Naive B cell (primary cell): ENCODE results near the gene POLN. TPM values are rescaled to one million over a fixed set of nuclear protein-coding genes. Genes with fewer than 3 reads are reported as not detected.

Experiments used
- ATAC-seq, 2 donors: fragments of 150-1000 bp; cut with Tn5 transposase; 2 replicates each; pipeline ENCODE4 v1.10.0; 2021; ENCODE audit warnings: low read depth in 2 of 2, mild to moderate bottlenecking in 2 of 2, moderate library complexity in 2 of 2
- DNase-seq: peaks from one replicate; pipeline ENCODE4 v3.0.0; 2022
- H3K27ac Mint-ChIP-seq, 6 donors: one replicate each; pipeline ENCODE4 v1.8.0; 2020 to 2022; ENCODE audit warnings: mild to moderate bottlenecking in 6 of 6, mixed read lengths in 6 of 6, moderate library complexity in 5 of 6, inconsistent platforms in 2 of 6
- H3K27me3 Mint-ChIP-seq, 3 donors: one replicate each; pipeline ENCODE4 v1.8.0; 2021 to 2022; ENCODE audit warnings: mixed read lengths in 3 of 3, mild to moderate bottlenecking in 1 of 3
- H3K36me3 Mint-ChIP-seq, 2 donors: one replicate each; pipeline ENCODE4 v1.8.0; 2020 to 2022; ENCODE audit warnings: mixed read lengths in 2 of 2, inconsistent platforms in 1 of 2, mild to moderate bottlenecking in 1 of 2
- H3K4me1 Mint-ChIP-seq, 3 donors: one replicate each; pipeline ENCODE4 v1.8.0; 2020 to 2022; ENCODE audit warnings: mixed read lengths in 3 of 3, inconsistent platforms in 1 of 3, mild to moderate bottlenecking in 1 of 3, moderate library complexity in 1 of 3
- H3K4me3 Mint-ChIP-seq, 8 donors: one replicate each; pipeline ENCODE4 v1.8.0; 2020 to 2022; ENCODE audit warnings: mild to moderate bottlenecking in 8 of 8, mixed read lengths in 8 of 8, moderate library complexity in 8 of 8, inconsistent platforms in 2 of 8
- H3K9me3 Mint-ChIP-seq, 7 donors: one replicate each; pipeline ENCODE4 v1.8.0; 2020 to 2022; ENCODE audit warnings: mixed read lengths in 7 of 7, mild to moderate bottlenecking in 5 of 7, inconsistent platforms in 2 of 7, moderate library complexity in 1 of 7
- polyA plus RNA-seq, 6 donors: library from polyadenylated mRNA; unstranded; fragments of 300-500 nt; fragmentation: Illumina TruSeq; gene quantifications; one replicate each; pipeline ENCODE4 v1.2.3, GENCODE V29; 2021; ENCODE audit warnings: low read depth in 6 of 6

POLN gene
- polyA plus RNA-seq, 6 donors from 2014 or later, result 0.62 to 0.79 (median 0.71) TPM; not detected in 2

DNA sequence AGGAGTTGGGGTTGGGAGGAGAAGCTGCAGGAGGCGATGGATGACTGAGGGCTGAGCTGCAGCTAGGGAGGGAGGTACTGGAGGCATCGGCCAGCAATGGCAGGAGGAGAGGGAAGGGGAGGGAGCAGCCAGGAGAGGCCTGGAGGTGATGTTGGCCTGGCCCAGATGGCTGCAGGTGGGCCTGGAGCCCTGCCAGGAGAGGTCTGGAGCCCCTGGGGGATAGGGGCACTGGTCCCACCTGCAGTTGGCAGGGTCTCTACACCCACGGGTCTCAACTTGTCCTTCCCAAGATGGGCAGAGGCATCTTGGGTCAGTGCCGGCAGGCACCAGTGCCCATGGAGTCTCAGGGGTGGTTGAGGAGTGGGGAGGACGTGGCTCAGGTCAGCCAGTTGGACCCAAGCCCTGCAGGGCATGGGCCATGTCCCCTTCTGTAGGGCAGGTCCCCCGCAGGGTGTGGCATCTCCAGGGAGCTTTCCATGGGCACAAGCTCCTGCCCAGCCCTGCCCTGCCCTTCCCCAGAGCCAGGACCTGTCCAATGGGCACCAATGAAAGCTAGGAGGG is 22.6 kb upstream of the POLN start:
- DNase-seq (no peak), ATAC-seq (no peak)
- peaks cover 0 to 9% (median 0%) of the 10 kb centered on the region in 3 donors for H3K4me1 Mint-ChIP-seq
- peak overlapping the region in 2 of 8 donors; percentile 8 to 61 for H3K4me3 Mint-ChIP-seq
- peak overlapping the region in 2 of 6 donors; percentile 47 to 88 for H3K27ac Mint-ChIP-seq
- H3K27me3 Mint-ChIP-seq, result no peaks in the 10 kb centered on the region
- no peaks in the 10 kb centered on the region for H3K9me3 Mint-ChIP-seq
- no peaks in the 10 kb centered on the region for H3K36me3 Mint-ChIP-seq

DNA sequence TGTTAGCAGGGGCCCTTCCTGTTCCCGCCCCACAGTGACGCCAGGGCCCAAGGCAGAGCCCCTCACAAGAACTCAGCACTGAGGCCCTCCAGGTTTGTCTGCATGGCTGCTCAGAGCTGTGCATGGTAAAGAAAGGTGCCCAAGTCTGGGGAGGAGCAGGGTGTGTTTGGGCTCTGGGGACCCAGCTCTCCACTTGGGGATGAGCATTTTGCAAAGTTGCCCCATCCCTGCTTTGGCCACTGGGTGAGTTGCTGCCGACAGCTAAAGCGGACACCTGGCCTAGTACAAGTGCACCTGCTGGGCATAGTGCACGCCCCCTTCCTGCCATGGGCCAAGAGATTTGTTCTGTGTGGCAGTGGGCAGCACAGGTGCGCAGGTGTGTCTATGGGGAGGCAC is 22.0 kb upstream of the POLN start:
- no peaks in the 10 kb centered on the region for H3K27me3 Mint-ChIP-seq
- no peak for ATAC-seq
- peak overlapping the region in 3 of 6 donors; percentile 85 to 96 (median 88) for H3K27ac Mint-ChIP-seq
- DNase-seq, result no peak
- peak overlapping the region in 6 of 8 donors; percentile 9 to 91 (median 78) for H3K4me3 Mint-ChIP-seq
- H3K36me3 Mint-ChIP-seq, result no peaks in the 10 kb centered on the region
- no peaks in the 10 kb centered on the region for H3K9me3 Mint-ChIP-seq
- peaks cover 0 to 10% (median 0%) of the 10 kb centered on the region in 3 donors for H3K4me1 Mint-ChIP-seq

DNA sequence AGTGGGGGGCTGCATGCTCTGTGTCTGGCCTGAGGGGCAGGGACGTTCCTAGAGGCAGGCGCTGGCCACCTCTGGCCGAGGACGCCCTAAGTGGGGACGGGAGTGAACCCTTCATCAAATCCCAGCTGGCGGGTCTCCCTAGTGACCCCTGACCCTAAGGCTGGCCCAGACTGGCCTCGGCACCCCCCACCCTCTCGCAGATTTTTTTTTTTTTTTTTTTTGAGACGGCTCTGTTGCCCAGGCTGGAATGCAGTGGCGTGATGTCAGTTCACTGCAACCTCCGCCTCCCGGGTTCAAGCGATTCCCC is 21.0 kb upstream of the POLN start:
- DNase-seq, result no peak
- Mint-ChIP-seq H3K9me3 (no peaks in the 10 kb centered on the region), H3K36me3 (no peaks in the 10 kb centered on the region), H3K27ac (peak overlapping the region in 5 of 6 donors; percentile 38 to 96 (median 90)), H3K4me3 (peak overlapping the region; percentile 75 to 93 (median 80)), H3K27me3 (no peaks in the 10 kb centered on the region), H3K4me1 (peaks cover 0 to 11% (median under 1%) of the 10 kb centered on the region in 3 donors)
- no peak for ATAC-seq

DNA sequence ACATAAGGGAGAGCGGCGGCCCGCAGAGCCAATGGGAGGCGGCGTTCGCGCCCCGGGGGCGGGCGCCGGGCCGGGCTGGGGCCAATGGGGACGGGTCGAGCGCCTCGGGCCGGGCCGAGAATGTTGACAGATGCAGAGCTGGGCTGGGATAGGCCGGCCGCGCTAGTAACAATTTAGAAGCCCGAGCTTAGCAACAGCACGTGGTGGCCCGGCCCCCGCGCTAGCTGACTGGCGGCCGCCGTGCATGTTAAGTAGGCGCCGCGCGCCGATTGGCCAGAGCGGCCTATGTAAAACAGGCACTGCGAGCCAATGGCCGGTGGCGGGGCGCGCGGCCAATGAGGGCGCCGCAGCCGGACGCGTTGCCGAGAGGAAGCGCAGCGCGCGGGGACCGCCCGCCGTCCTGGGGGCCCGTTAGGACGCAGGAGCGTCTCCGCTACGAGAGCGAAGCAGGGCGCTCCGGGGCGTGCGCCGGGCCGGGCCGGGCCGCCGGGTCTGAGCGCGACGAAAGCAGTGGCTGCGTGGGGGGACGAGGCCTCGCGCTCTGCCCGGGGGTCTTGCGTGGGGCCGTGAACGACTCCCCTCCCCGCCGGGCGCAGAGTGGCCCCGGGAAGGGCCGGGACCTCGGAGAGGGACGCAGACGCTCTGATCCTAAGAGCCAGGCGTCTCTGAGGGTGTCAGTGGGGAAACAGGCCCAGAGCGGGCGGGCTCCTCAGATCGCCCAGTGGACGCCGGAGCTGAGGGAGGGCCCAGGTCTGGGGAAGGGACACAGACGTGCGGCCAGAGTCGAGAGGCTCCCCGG is 20.4 kb upstream of the POLN start:
- ATAC-seq, result peak; percentile 85 to 88
- peaks cover 0 to 14% (median 6%) of the 10 kb centered on the region in 3 donors for H3K4me1 Mint-ChIP-seq

DNA sequence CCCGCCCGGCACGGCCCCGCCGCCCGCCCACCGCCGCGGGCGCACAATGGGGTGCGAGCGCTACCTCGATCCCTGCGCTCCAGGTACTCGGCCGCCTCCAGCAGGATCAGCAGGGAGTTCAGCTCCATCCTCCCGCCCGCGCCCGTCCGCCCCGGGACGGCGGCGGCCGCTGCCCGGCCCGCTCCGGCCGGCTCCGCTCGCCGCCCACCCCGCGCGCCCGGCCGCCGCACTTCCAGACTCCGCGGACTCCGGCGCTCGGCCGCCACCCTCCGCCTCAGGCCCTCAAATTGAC is 19.9 kb upstream of the POLN start, which contains the start of gene MXD4:
MXD4 (minus strand) TSS at position 257 of the 292 bp plus-strand sequence; CDS start at position 128, 129 bp downstream.
- peak within 1 kb of the TSS in 5 of 6 donors; percentile 38 to 96 (median 90) for H3K27ac Mint-ChIP-seq
- no peaks in the 10 kb centered on the region for H3K36me3 Mint-ChIP-seq
- ATAC-seq (peak in 1 of 2 donors; percentile 0), DNase-seq (no peak)
- H3K27me3 Mint-ChIP-seq, result no peaks in the 10 kb centered on the region
- H3K9me3 Mint-ChIP-seq, result no peaks in the 10 kb centered on the region
- H3K4me1 Mint-ChIP-seq, result peaks cover 4 to 17% (median 11%) of the 10 kb centered on the region in 3 donors
- peak within 1 kb of the TSS; percentile 74 to 93 (median 84) for H3K4me3 Mint-ChIP-seq

More for the DNA sequence above, 20.4 kb upstream of the POLN start:
- Mint-ChIP-seq H3K9me3 (no peaks in the 10 kb centered on the region), H3K36me3 (no peaks in the 10 kb centered on the region), H3K4me3 (peak overlapping the region; percentile 73 to 93 (median 82)), H3K27me3 (no peaks in the 10 kb centered on the region), H3K27ac (peak overlapping the region in 4 of 6 donors; percentile 88 to 96 (median 92))
- DNase-seq, result peak; percentile 99

DNA sequence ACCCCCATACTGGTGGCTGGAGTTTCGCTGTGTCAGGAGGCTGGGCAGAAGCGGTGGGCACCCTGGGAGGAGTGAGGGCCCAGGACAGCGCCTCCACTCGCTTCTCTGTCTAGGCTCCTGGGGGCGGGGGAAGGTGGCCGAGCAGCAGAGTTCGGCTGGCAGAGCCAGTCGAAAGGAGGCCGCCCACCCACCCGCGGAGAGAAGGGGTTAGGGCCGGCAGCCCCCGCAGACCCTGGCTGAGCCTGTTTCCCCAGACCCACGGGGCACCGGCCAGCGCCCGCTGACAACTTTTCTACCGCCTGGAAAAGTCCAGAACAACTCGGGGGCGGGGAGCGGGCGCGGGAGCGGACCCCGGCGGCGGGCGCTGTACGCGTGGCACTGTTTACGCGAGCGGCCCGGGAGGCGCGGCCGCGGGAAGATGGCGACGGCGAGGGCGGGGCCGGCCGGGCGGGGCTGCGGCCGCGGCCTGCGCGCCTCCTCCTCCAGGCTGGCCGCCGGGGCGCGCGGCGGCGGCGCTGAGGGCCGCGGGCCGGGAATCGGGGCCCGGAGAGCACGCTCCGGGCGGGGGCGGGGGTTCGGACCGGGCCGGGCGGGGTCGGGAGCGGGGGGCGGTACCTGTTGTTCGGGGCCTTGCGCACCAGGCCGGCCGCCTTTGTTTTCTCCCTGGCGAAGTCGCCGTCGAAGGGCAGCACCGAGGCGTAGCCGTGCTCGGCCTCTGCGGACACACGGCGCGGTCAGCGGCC is 19.4 kb upstream of the POLN start:
- H3K4me1 Mint-ChIP-seq, result peaks cover 6 to 18% (median 13%) of the 10 kb centered on the region in 3 donors
- no peaks in the 10 kb centered on the region for H3K27me3 Mint-ChIP-seq

DNA sequence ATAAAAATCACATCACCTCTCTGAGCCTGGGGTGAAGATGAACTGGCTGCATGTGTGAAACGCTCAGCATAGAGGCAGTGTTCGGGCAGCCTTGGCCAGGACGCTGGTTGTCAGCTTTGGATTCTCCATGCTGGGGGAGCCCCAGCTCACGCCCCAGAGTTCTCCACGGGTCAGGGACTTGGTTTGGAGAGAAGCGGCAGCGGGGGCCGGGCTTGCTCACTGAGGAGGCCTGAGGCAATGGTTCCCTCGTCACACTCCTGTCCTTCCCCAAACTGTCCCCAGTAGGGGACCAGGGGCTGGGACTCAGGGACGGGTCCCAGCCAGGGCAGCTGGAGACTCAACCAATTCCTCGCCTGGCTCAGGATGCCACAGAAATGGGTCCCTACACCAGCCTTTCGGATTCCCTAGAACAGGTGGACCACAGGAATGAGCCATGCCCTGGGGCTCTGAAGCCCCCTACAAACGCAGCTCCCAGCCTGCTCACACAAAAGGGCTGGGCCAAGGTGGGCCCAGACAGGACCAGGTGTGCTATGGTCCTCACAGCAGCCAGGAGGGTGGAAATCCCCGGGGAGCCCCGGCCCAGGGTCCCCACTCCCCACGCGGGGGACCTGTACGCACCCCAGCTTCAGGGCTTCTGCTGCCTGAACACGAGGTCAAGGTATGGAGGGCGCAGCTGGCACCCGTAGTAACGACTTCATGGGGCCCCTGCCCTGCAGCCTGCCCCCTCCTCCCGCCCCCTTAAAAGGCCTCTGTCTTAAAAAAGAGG is 18.6 kb upstream of the POLN start:
- Mint-ChIP-seq H3K9me3 (no peaks in the 10 kb centered on the region), H3K36me3 (no peaks in the 10 kb centered on the region), H3K27ac (peak overlapping the region in 3 of 6 donors; percentile 12 to 80 (median 19)), H3K4me3 (peak overlapping the region; percentile 42 to 90 (median 77)), H3K27me3 (no peaks in the 10 kb centered on the region), H3K4me1 (peaks cover 6 to 18% (median 13%) of the 10 kb centered on the region in 3 donors)
- DNase-seq, result no peak
- no peak for ATAC-seq

More for the DNA sequence above, 19.4 kb upstream of the POLN start:
- no peaks in the 10 kb centered on the region for H3K36me3 Mint-ChIP-seq
- ATAC-seq (peak; percentile 10 to 12), DNase-seq (peak; percentile 55)
- no peaks in the 10 kb centered on the region for H3K9me3 Mint-ChIP-seq
- peak overlapping the region; percentile 42 to 93 (median 81) for H3K4me3 Mint-ChIP-seq
- H3K27ac Mint-ChIP-seq, result peak overlapping the region in 2 of 6 donors; percentile 19 to 88

DNA sequence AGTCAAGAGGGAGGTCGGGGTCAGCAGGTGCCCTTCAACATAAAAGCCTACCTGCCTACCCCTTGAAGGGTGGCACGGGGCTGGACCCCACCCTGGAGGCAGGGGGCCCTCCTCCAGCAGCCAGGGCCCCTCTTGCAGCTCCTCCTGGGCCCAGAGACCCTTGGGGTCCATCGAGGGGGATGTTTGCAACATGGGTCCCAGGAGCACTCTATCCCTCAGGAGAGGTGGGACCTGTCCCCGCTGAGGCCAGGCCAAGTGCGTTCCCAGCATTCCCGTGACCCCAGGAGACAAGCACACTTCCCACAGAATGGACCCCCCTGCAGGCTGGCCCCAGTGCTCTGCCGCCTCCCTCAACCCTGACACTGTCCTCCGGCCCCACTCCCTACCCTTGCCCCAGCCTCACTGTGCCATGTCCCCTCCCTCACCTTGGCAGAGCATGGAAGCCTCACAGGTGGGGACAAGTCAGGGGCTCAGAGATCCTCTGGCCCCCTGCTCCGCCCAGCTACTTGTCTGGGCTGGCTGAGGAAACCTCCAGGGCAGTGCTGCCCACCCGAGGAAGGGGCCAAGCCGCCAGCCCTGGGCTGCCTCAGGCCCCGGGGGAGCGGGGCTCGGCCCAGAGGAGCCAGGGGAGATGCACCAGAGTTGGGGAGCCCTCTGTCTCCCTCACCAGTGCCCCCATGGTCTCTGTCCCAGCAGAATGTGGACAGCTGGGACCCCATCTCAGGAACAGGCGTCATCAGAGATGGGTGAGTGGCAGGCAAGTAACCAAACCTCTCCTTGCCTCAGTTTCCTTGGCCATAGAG is 17.8 kb upstream of the POLN start:
- no peak overlapping the region for H3K27ac Mint-ChIP-seq

DNA sequence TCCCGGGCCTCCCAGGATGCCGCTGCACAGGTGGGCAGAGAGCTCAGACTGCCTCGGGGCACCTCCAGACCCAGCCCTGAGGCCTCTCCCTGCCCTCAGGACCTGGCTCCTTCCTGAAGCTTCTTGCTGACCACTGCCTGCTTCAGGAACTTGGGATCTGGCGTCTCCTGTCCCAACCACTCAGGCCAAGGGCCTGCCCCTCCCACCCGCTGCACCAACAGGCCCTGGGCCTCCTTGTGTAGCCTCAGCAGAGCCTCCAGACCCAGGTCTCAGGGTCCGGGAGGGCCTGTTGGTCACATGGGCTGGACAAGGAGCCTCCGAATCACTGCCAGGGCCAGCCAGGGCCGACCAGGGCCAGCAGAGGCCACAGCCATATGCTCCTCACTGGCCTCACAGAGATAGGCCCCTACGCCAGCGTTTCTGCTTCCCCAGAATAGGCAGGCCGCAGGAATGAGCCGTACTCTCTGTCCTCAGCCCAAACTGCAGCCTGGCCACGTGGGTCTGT is 17.2 kb upstream of the POLN start:
- Mint-ChIP-seq H3K27ac (no peak overlapping the region), H3K4me3 (peak overlapping the region in 3 of 8 donors; percentile 23 to 73 (median 27)), H3K4me1 (peaks cover 10 to 26% (median 23%) of the 10 kb centered on the region in 3 donors), H3K27me3 (no peaks in the 10 kb centered on the region), H3K36me3 (no peaks in the 10 kb centered on the region), H3K9me3 (no peaks in the 10 kb centered on the region)
- DNase-seq, result no peak
- no peak for ATAC-seq

More for the DNA sequence above, 17.8 kb upstream of the POLN start:
- Mint-ChIP-seq H3K27me3 (no peaks in the 10 kb centered on the region), H3K36me3 (no peaks in the 10 kb centered on the region), H3K4me1 (peaks cover 10 to 20% (median 17%) of the 10 kb centered on the region in 3 donors), H3K4me3 (peak overlapping the region; percentile 9 to 85 (median 70)), H3K9me3 (no peaks in the 10 kb centered on the region)
- DNase-seq, result no peak
- no peak for ATAC-seq

DNA sequence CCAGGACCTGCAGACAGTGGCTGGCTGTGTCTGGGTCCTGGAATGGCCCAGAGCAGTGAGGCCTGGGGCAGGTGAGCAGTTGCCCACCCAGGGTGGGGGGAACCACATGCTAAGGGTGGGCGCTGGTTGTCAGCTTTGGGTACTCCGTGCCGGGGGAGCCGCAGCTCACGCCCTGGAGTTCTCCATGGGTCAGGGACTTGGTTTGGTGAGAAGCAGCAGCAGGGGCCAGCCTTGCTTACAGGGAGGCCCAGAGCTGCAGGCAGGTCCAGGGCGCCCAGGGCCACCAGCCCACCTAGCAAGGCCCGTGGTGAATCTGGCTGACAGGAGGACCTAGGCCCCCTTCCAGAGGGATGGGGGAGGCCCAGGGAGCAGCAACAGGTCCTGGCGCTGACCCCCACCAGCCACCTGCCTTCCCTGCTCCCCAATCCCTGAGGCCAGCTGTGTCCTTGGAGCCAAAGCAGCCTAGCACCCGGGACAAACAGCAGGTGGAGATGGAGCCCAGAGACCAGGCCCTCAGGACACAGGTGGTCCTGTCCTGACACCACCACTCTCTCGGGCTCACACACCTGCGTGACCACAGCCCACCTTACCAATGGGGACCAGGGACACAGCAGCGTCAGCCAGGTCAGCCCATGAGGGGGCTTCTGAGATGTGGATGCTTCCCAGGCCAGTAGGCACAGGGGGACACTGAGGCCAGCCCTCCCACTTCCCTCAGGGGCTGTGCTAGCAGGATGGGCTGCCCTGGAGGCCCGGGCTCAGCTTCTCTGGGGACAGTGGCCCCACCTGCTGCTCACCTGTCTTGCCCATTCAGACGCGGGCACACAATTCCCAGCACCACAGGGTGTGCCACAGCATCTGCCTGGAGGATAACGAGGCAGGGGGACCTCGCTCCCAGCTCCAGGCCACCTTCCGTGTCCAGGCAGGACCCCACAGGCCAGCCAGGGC is 16.4 kb upstream of the POLN start:
- no peaks in the 10 kb centered on the region for H3K27me3 Mint-ChIP-seq
- no peaks in the 10 kb centered on the region for H3K9me3 Mint-ChIP-seq
- peak overlapping the region in 2 of 8 donors; percentile 13 to 24 for H3K4me3 Mint-ChIP-seq
- DNase-seq (no peak), ATAC-seq (no peak)
- peak overlapping the region in 1 of 6 donors; percentile 44 for H3K27ac Mint-ChIP-seq
- H3K4me1 Mint-ChIP-seq, result peaks cover 10 to 25% (median 24%) of the 10 kb centered on the region in 3 donors
- no peaks in the 10 kb centered on the region for H3K36me3 Mint-ChIP-seq

DNA sequence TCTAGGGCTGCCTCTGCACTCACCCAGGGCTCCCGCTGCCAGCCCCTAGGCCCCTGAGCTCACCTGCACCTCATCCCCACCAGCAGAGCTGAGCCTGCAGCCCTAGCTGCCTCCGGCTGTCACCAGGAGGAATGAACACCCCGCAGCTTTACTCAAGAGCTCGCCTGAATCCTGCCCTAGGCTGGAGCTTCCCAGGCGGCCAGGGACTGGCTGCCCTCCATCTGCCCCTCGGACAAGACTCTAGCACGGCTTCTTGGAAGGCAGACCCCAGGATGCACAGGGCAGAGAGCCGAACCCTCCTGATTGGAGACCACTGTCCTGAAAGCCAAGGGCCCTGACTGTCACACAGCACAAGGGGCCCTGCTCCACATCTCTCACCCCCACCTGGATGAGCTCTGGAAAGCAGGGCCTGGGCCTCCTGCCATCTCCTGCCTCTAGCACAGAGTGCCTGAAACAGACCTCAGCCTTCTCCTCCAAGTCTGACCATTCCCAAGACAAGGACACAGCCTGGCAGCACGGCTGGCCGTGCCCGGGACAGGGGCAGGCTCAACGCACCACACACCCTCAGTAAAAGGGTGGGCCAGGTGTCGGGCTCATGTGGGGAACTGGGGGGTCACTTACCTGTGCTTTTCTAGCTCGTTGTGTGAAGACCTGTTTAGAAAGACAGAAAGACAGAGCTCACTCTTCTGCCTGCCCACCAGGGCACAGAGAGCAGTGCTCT is 15.6 kb upstream of the POLN start:
- DNase-seq (no peak), ATAC-seq (no peak)

More for the DNA sequence above, 15.6 kb upstream of the POLN start:
- Mint-ChIP-seq H3K4me1 (peaks cover 13 to 24% (median 22%) of the 10 kb centered on the region in 3 donors), H3K27ac (peak overlapping the region in 2 of 6 donors; percentile 44 to 48), H3K36me3 (no peaks in the 10 kb centered on the region), H3K4me3 (peak overlapping the region in 3 of 8 donors; percentile 13 to 24 (median 24)), H3K9me3 (no peaks in the 10 kb centered on the region), H3K27me3 (no peaks in the 10 kb centered on the region)
